SU-DHL-6 (cell line): ENCODE data around the gene CSF1R.

Experiments used
- H2AFZ ChIP-seq: fragments of 200-600 bp; sonication (generic); 2 replicates; pipeline ENCODE4 v1.6.1; 2014; ENCODE audit warnings: low read depth, mild to moderate bottlenecking, moderate library complexity, mixed read lengths, antibody characterized with exemption, low read length; ENCODE audit not compliant: severe bottlenecking
- H3F3A ChIP-seq: fragments of 200-600 bp; shearing (Covaris generic); 2 replicates; pipeline ENCODE4 v1.6.0; 2016; ENCODE audit warnings: antibody characterized with exemption, mild to moderate bottlenecking; ENCODE audit not compliant: insufficient read depth
- H3K27ac ChIP-seq: fragments of 200-600 bp; sonication (generic); 2 replicates; pipeline ENCODE4 v1.5.1; 2016; ENCODE audit warnings: low read depth, mild to moderate bottlenecking, low read length, moderate library complexity, mixed read lengths
- H3K27me3 ChIP-seq: fragments of 200-600 bp; sonication (generic), shearing (Covaris generic); 2 replicates; pipeline ENCODE4 v1.6.0; 2014; ENCODE audit warnings: mild to moderate bottlenecking, low read length
- H3K36me3 ChIP-seq: fragments of 200-600 bp; sonication (generic); 2 replicates; pipeline ENCODE4 v1.6.1; 2014; ENCODE audit warnings: mild to moderate bottlenecking, low read length, mixed read lengths
- H3K4me2 ChIP-seq: fragments of 300-600, 200-600 bp; shearing (Covaris generic), sonication (generic); 2 replicates; pipeline ENCODE4 v1.6.0; 2014; ENCODE audit warnings: low read length, low read depth, mild to moderate bottlenecking; ENCODE audit not compliant: poor library complexity, severe bottlenecking
- H3K4me3 ChIP-seq: fragments of 200-600 bp; sonication (generic); 2 replicates; pipeline ENCODE4 v1.5.1; 2014; ENCODE audit warnings: antibody characterized with exemption, low read length, mild to moderate bottlenecking, mixed read lengths; ENCODE audit not compliant: insufficient read depth, poor library complexity, severe bottlenecking
- H3K79me2 ChIP-seq: fragments of 200-600 bp; sonication (generic); 2 replicates; pipeline ENCODE4 v1.6.1; 2014; ENCODE audit warnings: mild to moderate bottlenecking, low read length, moderate library complexity; ENCODE audit not compliant: insufficient read depth
- H3K9ac ChIP-seq: fragments of 200-600 bp; sonication (generic); 2 replicates; pipeline ENCODE4 v1.7.0; 2014; ENCODE audit warnings: mild to moderate bottlenecking, low read length
- H3K9me2 ChIP-seq: fragments of 200-600 bp; sonication (generic); replicated peaks from 2 replicates; pipeline ENCODE4 v1.6.1; 2014; ENCODE audit warnings: low read length; ENCODE audit not compliant: insufficient read depth
- H3K9me3 ChIP-seq: fragments of 200-600 bp; sonication (generic); 2 replicates; pipeline ENCODE4 v1.6.1; 2014; ENCODE audit warnings: low read length, mixed read lengths; ENCODE audit not compliant: insufficient read depth
- H4K20me1 ChIP-seq: fragments of 200-600 bp; sonication (generic); 2 replicates; pipeline ENCODE4 v1.6.1; 2014; ENCODE audit warnings: low read depth, mild to moderate bottlenecking, antibody characterized with exemption, low read length, moderate library complexity, mixed read lengths
- CTCF ChIP-seq: fragments of 200-600 bp; sonication (generic); IDR thresholded peaks from one replicate; pipeline ENCODE4 v1.5.1; 2017; ENCODE audit warnings: antibody characterized with exemption, mild to moderate bottlenecking, low read length, moderate library complexity; ENCODE audit not compliant: insufficient read depth, poor library complexity, severe bottlenecking
- EZH2phosphoT487 ChIP-seq: fragments of 200-600 bp; sonication (generic), shearing (Covaris generic); conservative IDR thresholded peaks from 2 replicates; pipeline ENCODE4 v1.6.1; 2018; ENCODE audit warnings: mild to moderate bottlenecking, antibody characterized with exemption, low read length, moderate library complexity, mixed read lengths

The CSF1R gene

GRCh38 chr5:150118561-150119229, 32.3 kb upstream of the CSF1R start:
- no peaks in the 10 kb centered on the region for H3K36me3 ChIP-seq
- no peaks in the 10 kb centered on the region for H4K20me1 ChIP-seq
- no peaks in the 10 kb centered on the region for H3K27me3 ChIP-seq
- no peaks in the 10 kb centered on the region for H3K9me3 ChIP-seq
- H3K9ac ChIP-seq = no peak overlapping the region
- no peak overlapping the region for H2AFZ ChIP-seq
- H3K4me2 ChIP-seq = no peak overlapping the region
- no peak overlapping the region for H3K27ac ChIP-seq
- no peaks in the 10 kb centered on the region for H3F3A ChIP-seq
- no peaks in the 10 kb centered on the region for H3K79me2 ChIP-seq
- TF ChIP-seq EZH2phosphoT487 = no peak
- TF ChIP-seq CTCF = no peak
- H3K9me2 ChIP-seq = no peaks in the 10 kb centered on the region
- H3K4me3 ChIP-seq = no peak overlapping the region

- no peaks in the 10 kb centered on the region for H4K20me1 ChIP-seq
- H3K9ac ChIP-seq = no peak overlapping the region
- H3K4me3 ChIP-seq = no peak overlapping the region
- no peaks in the 10 kb centered on the region for H3K79me2 ChIP-seq
- no peaks in the 10 kb centered on the region for H3K9me3 ChIP-seq
- H3F3A ChIP-seq = no peaks in the 10 kb centered on the region
- TF ChIP-seq EZH2phosphoT487 = no peak
- no peak for TF ChIP-seq CTCF
- H3K27ac ChIP-seq = no peak overlapping the region
- no peaks in the 10 kb centered on the region for H3K27me3 ChIP-seq
- no peaks in the 10 kb centered on the region for H3K9me2 ChIP-seq
- no peak overlapping the region for H2AFZ ChIP-seq
- no peak overlapping the region for H3K4me2 ChIP-seq
- H3K36me3 ChIP-seq = no peaks in the 10 kb centered on the region
Measured at GRCh38 chr5:150117945-150118560, 31.7 kb upstream of the CSF1R start.

DNA sequence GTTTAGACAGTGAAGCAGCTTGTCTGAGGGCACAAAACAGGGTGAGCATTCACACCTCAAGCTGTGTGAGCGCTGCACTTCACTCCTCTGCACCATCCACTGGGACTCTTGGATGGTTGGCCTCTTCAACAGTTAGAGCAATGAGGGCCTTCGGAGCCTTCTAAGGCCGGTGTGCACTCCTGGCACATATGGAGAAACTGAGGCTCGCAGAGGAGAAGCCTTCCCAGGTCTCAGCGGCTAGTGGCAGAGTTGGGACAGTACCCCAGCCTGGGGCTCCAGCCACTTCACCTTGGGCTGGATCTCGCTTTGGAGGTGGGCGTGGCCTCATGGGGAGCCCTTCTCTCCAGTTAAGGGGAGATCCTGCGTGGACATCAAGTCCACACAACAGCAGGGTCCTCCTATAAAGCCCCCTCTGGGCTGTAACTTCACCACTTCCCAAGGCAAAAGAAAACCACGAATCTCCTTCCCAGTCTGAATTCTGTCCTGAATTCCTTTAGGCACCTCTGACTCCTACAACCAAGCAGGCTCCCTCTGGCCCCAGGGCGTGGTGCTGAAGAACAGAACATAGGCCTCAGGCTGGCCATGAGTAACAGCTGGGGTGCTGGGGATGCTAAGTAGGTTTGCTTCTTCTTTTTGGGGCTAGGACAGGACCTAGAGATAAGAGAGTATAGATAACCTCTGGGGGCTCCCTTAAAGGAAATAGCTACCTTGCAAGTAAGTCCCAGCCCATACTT, 30.5 kb upstream of the CSF1R start:
- Histone ChIP-seq H3K4me2 (no peak overlapping the region), H3K79me2 (no peaks in the 10 kb centered on the region), H3K4me3 (no peak overlapping the region), H2AFZ (no peak overlapping the region), H3K9me2 (no peaks in the 10 kb centered on the region), H3K9ac (no peak overlapping the region), H3K36me3 (no peaks in the 10 kb centered on the region), H3K27ac (no peak overlapping the region), H3F3A (no peaks in the 10 kb centered on the region), H3K9me3 (no peaks in the 10 kb centered on the region), H4K20me1 (no peaks in the 10 kb centered on the region), H3K27me3 (no peaks in the 10 kb centered on the region)
- no peak for TF ChIP-seq CTCF
- no peak for TF ChIP-seq EZH2phosphoT487
